NCI-H2081 (cell line): ENCODE measurements around the gene FUT3.
A peak's percentile ranks its signal among the peaks of the same experiment; 100 is the strongest.
"Not testable (repeated sequence)": the region's sequence is repeated elsewhere in the genome, so short reads cannot be mapped to it uniquely, and the experiment has no call there.

Experiments used
- DNase-seq, 2 experiments: peaks; one replicate each; lab custom pipeline; 2025; lab: John Stamatoyannopoulos, UW

FUT3 gene

DNA sequence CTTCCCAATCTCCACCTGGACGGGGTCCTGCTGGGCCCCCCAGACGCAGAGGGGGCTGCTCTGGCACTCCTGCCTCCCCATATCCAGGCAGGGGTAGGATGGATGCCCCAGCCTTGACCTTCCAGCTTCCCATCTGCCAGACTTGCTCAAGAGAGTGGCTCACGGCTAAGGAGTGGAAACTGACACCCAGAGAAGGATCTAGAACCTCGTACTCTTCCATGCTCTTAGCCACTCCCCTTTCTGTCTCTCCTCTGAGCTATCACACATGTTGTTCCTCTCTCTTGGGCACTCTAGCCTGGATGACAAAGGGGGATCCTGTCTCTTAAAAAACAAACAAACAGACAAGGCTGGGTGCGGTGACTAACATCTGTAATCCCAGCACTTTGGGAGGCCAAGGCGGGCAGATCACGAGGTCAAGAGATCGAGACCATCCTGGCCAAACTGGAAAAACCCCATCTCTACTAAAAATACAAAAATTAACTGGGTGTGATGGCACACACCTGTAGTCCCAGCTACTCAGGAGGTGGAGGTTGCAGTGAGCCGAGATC, 31.2 kb upstream of the FUT3 start:
- no peak for DNase-seq

DNA sequence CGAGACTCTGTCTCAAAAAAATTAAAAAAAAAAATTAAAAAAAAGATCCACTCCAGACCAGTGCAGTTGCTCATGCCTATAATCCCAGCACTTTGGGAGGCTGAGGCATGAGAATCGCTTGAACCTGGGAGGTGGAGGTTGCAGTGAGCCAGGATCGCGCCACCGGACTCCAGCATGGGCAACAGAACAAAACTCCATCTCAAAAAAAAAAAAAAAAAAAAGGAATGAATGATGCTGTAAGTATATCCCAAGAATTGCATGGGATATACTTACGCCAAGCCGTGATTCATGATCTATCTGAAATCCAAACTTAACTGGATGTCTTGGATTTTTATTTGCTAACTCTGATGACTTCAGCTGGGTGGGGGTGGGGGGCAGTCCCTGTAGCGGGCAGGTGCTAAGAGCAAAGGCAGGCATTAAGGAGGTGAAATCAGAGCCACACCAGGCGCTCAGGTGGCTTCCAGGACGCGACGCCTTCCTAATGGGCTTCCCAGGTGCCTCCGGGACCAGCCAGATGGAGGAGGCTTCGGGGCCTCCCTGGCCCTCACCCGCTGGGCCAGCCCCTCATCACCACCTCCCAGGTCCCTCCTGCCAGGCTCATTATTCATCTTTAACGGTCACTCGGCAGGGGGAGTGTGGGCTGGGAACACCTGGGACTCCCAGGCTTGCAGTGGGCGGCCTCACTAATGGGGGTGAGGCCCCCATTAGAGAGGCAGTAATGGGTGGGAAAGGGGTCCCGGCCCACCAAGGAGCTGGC, 30.5 kb upstream of the FUT3 start:
- peak; percentile 16 to 64 for DNase-seq

DNA sequence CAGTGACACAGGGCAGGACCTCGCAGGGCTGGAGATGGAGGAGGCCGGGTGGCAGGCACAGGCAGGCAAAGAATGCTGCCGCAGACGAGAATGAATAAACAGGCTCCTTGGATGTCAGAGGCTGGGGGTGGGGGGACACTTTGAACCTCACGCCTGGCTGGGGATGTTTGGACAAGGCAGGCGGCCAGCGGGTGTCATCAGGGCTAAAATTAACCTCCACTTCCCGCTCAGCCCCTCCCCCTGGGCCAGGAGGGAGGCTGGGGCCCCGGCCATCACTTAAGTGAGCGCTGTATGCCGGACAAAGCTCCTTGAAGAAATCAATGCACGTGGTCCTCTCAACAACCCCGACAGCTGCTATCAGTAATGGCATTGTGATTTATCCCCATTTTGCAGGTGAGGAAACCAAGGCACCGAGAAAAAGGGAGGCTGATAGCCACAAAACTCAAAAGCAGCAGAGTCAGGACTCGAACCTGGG, 29.4 kb upstream of the FUT3 start:
- no peak for DNase-seq

DNA sequence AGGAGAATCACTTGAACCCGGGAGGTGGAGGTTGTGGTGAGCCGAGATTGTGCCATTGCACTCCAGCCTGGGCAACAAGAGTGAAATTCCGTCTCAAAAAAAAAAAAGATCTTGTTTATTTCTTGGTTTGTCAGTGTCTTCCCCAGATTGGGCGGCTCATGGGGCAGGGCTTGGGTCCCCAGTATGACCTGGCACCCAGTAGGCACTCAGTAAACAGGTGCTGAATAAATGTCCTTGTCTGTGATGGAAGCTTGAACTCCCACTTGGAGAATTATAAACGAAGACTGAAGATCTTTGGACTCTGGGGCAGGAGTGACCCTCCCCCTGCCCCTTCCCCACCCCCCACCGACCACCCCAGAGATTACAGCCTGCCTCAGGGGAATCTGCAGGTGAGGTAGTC, 28.9 kb upstream of the FUT3 start:
- no peak for DNase-seq

DNA sequence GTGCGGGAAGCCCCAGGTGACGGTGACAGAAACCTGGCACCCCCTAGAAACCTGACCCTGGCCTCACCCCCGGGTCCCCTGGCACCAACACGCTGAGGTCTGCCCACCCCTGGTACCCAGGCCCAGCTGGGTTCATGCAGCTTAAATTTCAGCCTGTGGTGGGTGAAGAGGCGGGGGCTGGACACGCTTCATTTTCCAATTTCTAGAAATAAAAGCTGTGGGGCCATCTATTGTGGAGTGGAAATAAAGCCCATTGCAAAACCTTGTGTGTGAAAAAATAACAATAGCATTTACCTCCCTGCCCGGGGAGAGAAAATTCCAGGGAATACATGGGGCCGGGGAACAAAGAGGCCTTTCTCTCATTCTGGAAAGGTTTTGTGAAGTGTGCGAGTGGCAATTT, 26.6 kb upstream of the FUT3 start:
- DNase-seq, result no peak

DNA sequence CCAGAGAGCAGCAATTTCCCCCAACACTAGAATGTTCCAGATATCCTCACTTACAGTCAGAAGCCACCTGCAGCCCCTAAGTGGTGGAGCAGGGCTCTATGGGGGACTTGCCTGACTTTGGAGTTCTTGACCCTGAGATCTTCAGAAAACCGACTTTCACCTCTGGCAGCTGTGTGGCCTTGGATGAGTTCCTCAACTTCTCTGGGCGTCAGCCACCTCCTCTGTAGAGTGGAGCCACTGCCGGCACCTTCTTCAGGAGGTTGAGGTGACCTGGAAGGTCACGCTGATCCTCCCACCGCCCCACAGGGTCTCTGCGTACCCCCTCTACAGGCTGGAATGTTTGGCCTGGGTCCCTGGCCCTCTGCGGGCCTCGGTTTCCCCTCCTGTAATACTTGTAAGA, 26.2 kb upstream of the FUT3 start:
- no peak for DNase-seq

DNA sequence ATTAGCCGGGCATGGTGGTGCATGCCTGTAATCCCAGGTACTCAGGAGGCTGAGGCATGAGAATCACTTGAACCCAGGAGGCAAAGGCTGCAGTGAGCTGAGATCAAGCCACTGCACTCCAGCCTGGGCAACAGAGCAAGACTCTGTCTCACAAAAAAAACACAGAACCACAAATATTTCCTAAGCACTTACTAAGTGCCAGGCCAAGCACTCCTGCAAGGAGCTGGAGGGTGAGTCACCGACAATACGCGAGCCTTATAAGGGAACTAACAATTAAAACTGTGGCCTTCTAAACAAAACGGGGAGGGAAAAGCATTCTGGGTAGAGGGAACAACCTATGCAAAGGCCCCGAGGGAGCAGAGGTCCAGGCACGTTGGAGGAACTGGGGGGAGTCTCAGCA, 23.2 kb upstream of the FUT3 start:
- not testable (repeated sequence) for DNase-seq

DNA sequence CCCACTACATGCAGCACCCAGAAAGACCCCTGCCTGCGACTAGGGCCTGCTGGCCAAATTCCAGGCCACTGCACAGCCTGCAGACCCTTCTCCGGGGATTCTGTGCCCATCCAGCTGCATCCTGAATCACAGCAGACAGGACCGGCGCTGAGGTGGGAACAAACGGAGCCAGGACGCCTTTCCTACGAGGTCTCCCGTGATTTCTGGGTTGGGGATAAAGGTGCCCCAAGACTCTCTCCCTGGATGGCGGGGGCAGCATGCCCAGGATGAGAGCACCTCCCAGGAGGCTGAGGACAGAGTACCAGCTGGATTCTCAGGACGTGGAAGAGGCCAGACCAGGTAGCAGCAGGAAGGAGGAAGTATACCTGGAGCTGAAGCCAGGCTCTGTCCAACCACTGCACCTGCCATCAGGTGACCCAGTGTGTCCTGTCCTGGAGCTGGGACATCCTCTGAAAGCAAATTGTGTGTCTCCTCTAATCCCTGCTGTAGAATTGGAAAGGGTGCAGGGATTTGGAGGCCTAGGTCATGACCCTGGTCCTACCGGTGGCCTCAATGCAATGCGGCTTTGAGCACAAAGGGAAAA, 22.5 kb upstream of the FUT3 start:
- DNase-seq, result no peak

DNA sequence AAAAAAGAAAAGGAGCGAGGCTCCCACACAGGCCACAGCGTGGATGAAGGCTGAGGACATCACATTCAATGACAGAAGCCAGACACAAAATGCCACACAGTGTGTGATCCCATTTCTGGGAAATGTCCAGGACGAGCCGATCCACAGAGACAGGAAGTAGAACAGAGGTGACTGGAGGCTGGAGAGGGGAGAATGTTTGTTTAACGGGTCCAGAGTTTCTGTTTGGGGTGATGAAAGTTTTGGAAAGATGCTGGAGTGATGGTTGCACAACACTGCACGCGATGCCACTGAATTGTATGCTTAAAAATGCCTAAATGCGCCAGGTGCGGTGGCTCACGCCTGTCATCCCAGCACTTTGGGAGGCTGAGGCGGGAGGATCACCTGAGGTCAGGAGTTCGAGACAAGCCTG, 19.7 kb upstream of the FUT3 start:
- DNase-seq, result no peak

DNA sequence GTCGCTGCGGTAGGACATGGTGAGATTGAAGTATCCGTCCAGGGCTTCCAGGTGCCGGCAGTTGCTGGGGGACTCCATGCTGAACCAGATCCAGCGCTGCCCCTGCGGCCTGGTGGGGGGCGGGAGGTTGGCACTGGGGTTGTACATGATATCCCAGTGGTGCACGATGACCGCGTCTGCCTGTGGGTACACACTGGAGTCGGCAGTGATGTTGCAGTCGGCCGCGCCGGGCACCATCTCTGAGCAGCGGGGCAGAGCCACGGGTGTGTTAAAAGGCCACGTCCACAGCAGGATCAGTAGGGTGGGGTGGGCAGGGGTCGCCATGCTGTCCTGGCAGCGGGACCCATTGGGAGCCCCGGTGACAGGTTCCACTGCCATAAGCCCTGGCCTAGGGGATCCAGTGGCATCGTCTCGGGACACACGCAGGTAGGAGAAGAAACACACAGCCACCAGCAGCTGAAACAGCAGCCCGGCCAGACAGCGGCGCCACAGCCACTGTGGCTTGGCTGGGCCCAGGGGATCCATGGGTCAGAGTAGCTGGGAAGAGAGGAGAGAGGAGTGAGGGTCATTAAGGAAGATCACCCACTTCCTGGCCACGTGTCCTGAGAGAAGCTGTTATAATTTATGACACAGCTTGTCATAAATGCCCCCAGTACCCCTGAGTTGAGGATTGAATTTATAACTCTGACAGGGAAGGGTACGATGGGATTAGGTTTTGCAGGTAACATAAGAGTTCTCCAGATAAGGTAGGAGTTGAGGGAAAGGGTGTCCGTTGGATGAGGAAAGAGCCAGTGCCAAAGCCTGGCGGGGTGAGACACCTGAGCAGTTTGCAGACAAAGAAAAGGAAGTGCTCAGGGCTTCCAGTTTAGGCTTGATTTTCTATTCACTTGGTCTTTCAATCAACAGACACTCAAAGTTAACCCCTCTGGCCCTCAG, 16.2 kb upstream of the FUT3 start:
- no peak for DNase-seq

DNA sequence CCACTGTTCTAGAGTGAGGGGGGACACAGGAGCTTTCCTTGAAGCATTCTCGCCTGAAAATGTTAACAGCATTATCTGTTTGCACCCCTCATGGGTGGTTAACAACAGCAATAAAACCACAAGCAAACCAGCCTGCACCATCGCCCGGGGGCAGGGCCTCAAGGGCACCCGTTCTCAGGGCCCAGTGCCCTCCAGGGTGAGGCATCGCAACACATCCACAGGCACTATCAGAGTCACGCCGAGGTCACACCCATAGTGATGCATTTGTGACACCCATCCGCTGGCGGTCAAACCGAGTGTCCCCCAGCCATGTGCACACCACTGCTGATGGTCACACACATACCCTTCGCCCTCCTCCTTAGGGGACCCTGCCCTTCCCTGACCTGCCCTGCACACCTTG, 14.5 kb upstream of the FUT3 start:
- DNase-seq, result no peak

DNA sequence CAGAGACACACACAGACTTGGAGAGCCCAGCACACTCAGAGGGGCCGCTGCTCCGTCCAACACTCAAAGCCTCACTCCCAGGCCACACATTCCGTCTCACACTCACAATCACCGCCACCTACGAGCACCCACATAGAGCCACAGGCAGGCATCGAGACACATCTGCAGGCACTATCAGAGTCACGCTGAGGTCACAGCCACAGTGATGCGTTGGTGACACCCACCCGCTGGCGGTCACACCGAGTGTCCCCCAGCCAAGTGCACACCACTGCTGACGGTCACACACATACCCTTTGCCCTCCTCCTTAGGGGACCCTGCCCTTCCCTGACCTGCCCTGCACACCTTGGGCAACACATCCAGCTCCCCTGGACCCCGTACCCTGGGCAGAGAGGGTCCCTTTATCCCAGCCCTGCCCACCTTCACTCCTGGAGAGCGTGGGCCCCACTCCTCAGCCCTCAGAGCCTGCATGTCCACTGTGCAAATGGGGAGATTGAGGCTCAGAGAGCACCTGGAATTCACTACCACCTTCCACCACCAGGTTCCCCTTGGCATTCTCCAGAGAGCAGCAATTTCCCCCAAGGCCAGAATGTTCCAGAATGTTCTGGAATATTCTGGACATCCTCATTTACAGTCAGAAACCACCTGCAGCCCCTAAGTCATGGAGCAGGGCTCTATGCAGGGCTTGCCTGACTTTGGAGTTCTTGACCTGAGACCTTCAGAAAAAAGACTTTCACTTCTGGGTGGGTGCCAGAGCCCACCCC, 13.7 kb upstream of the FUT3 start:
- DNase-seq, result no peak

DNA sequence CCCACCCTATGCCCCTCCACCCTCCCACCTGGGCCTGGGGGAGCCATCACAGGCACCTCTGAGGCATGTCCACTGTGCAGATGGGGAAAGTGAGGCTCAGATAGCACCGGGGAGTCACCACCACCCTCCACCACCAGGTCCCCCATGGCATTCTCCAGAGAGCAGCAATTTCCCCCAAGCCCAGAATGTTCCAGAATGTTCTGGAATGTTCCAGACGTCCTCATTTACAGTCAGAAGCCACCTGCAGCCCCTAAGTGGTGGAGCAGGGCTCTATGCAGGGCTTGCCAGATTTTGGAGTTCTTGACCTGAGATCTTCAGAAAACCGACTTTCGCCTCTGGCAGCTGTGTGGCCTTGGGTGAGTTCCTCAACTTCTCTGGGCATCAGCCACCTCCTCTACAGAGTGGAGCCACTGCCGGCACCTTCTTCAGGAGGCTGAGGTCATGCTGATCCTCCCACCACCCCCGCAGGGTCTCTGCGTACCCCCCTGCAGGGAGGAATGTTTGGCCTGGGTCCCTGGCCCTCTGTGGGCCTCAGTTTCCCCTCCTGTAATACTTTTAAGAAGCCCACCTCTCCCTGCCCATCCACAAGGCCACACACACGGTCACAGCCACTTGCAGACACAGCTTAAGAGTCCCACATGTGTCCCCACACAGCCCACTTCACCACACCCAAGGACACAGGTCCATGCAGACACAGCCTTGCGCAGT, 12.9 kb upstream of the FUT3 start:
- no peak for DNase-seq

DNA sequence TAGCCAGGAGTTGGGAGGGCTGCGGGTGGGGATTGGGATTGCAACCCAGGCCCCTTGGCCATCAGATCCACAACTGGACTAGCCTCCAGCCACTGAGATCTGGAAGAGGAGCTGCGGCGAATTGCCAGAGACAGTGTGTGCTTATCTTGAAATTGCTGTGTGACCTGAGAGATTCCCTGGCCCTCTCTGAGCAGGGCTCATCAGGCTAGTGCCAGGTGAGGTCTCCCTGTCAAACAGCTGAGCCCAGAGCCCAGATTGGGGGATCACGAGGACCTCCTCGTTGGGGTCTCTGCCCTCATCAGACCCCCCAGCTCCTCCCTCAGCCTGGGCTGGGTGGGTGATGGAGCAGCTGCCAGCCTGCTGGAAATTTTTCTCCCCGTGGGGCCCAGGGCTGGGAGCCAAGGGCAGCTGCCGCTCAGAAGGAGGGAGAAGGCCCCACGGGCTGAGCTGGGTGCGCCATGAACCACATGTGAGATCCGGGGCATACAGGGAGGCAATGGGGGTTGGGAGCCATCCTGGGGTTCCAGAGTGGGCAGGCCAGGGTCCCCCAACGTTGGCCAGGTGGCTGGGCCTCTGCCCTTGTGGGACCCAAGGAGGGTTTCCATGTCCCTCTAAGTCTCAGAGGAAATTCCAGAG, 11.9 kb upstream of the FUT3 start:
- no peak for DNase-seq

DNA sequence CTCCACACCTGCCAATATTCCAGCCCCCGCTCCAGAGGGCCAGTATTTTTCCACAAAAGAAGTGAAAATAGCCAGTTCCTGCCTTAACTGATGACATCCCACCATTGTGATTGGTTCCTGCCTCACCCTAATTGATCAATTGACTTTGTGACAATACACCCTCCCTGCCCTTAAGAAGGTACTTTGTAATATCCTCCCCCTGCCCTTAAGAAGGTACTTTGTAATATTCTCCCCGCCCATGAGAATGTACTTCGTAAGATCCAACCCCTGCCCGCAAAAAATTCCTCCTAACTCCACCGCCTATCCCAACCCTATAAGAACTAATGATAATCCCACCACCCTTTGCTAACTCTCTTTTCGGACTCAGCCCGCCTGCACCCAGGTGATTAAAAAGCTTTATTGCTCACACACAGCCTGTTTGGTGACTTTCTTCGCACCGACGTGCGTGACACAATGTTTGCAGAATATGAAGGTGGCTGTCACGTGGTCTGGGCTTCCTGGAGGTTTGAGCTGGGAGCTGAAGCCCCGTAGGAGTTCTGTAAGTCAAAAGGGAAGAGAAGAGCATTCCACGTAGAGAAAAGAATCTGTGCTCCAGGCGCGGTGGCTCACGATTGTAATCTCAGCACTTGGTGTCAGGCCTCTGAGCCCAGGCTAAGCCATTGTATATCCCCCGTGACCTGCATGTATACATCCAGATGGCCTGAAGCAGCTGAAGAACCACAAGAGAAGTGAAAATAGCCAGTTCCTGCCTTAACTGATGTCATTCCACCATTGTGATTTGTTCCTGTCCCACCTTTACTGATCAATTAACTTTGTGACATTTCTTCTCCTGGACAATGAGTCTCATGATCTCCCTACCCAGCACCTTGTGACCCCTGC, 6.2 kb upstream of the FUT3 start:
- no peak for DNase-seq

DNA sequence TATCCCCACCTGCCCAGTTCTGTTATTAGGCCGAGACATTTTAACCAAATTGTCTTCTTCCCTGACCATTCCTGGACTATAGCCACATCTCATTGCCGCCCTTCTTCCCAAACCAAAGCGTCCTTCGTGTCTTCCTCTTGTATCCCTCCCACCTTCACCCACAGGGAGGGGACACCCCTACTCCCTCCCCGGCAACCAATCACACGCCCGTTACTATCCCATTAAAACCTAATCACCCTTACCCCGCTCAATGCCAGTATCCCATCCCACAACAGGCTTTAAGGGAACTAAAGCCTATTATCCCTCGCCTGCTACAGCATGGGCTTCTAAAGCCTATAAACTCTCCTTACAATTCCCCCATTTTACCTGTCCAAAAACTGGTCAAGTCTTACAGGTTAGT, 3.9 kb upstream of the FUT3 start:
- not testable (repeated sequence) for DNase-seq

DNA sequence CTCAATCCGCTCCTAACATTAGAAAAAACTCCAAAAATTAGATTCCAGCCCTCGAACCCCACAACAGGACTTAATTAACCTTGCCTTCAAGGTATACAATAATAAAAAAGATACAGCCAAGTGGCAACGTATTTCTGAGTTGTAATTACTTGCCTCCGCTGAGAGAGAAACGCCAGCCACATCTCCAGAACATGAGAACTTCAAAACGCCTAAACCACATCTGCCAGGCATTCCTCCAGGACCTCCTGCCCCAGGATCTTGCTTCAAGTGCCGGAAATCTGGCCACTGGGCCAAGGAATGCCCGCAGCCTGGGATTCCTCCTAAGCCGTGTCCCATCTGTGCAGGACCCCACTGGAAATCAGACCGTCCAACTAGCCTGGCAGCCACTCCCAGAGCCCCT, 2.9 kb upstream of the FUT3 start:
- DNase-seq, result not testable (repeated sequence)

DNA sequence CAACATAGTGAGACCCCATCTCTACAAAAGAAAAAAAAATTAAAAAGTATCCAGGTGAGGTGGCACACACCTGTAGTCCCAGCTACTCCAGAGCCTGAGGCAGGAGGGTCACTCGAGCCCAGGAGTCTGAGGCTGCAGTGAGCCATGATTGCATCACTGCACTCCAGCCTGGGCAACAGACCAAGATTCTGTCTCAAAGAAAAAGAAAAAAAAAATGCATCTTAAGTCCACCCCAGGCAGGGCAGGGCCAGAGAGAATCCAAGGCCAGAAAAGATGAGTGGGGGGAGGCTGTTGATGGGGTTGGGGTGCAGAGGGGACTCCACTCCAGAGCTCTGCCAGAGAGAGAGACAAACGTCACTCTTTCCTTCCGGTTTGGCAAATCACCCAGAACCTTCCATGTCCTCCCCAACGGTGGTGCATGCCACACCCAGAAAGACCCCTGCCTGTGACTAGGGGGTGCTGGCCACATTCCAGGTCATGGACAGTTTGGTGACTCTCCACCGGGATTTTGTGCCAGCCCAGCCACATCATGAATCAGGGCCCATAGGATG, 431 bp downstream of the FUT3 start:
- no peak for DNase-seq

DNA sequence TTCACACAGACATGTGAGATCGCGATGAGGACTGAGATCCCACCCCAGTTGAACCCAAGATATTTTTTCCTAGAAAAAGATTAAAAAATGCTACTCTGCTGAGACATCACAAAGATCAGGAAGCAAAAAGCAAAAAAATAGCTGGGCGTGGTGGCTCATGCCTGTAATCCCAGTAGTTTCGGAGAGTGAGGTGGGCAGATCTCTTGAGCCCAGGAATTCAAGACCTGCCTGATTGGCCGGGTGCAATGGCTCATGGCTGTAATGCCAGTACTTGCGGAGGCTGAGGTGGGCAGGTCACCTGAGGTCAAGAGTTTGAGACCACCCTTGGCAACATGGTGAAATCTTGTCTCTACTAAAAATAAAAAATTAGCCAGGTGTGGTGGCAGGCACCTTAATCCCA, 1.1 kb downstream of the FUT3 start:
- DNase-seq, result no peak
